ENCODE measurements around the gene SPTLC3.

GRCh38 chr20:13148402-13148801 is 139.6 kb downstream of the SPTLC3 start:
- no peak for TF ChIP-seq GATA2 (IDR thresholded peaks at IDR 0.05; ENCODE audit: low read depth, low read length)
- TF ChIP-seq GATA3 (IDR thresholded peaks at IDR 0.05; ENCODE audit: low read depth, low read length) = no peak

Measured in SH-SY5Y (cell line).